KG1 (cell line): ENCODE measurements around the gene AMBRA1.

Experiments used
- DNase-seq: peaks from one replicate; lab custom pipeline; 2025; lab: John Stamatoyannopoulos, UW

Gene AMBRA1

DNA sequence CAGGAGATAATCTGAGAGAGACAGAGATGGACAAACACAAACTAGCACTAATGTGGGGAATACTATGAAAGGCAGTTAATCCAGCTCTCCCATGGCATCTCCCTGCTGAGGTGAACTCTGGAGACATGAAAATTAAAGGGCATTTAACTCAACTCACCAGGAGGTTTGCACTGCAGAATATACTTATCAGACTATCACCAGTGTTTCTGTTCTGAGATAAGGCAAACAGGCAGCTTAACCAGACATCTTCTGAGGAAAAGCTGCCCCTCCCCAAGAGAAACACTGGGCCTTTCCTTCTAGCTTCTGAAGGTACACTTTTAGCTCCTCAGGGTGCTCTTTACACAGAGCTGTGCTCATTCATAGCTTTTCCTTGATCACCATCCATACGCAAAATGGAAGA, 85.5 kb downstream of the AMBRA1 start:
- no peak for DNase-seq

DNA sequence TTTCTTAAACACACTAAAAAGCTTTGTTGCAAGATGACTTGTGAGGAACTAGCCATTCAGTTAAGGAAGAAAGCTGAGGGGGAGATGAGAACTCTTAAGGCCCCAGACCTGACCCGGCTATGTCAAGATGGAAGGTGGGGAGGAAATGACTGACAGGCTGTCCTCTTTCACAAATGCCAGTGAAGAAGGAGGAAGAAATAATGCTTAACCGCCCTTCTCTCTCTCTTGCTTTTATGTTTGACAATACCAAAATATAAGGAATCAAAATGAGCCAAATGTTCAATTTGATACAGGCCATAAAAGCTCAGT, 87.4 kb downstream of the AMBRA1 start:
- DNase-seq = no peak

DNA sequence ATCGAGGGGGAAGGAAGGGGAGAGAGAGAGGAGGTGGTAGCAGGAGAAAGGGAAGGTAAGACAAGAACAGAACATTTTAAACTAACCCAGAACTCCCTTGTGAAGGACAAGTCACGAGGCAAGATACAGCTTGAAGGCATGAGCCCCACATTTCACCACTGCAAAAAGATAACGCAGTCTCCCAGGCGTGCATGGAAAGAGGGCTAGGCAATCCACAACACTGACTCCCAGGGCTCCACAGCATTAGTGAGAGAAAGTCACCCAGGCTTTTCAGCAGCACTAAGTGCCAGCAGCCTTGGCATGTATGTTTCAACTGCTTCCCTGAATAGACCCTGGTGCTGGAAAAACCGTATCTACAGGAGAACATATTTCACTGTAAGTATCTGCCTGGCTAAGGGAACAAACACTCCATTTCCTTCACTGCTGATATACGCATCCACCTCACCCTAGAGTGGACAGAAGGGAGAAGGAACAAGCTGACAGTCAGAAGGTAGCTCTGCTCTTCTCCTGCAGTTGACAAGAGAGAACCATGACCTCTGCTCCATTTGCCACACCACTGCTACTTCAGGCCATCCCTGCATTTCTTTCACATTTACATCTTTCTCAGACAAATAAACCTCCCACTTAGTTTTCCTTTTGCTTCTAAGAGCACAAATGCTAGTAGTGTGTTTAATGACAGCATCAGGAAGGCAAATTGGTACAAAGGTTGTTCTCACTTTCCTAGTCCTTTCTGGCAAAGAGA, 87.9 kb downstream of the AMBRA1 start:
- no peak for DNase-seq

- no peak for DNase-seq
Observed at GRCh38 chr11:46504817-46505613, 88.8 kb downstream of the AMBRA1 start.

DNA sequence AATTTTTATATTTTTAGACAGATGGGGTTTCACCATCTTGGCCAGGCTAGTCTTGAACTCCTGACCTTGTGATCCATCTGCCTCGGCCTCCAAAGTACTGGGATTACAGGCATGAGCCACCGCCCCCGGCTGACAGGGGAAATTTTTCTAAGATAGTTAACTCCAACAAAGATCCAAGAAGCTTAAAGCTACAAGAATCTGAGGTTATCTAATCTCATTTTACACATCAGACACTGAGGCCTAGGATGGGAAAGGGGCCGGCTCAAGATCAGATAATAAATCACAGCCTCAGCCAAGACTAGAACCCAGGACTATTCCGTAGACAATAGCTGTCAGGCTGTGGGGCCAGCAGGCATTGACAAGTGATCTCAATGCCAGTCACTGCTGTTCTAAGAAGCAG, 94.0 kb downstream of the AMBRA1 start:
- DNase-seq = no peak

DNA sequence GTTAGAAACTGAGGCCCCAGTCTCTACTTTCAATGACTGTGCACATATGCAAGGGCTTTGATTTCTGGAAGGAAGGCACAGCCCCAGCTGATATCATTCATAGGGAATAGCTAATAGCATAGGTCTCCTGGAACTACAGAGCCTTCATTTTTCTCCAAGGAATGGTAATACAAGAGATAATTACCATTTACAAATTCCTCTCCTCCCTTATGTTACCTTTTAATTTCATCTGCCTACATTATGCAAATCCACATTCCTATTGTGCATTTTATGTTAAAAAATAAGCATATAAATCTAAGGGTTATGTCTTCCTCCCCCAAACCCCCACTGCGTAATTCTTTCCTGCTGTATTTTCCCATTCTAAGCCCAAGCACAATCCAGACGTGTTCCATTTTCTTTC, 94.9 kb downstream of the AMBRA1 start:
- no peak for DNase-seq

GRCh38 chr11:46498179-46498578, 95.6 kb downstream of the AMBRA1 start:
- DNase-seq = no peak

DNA sequence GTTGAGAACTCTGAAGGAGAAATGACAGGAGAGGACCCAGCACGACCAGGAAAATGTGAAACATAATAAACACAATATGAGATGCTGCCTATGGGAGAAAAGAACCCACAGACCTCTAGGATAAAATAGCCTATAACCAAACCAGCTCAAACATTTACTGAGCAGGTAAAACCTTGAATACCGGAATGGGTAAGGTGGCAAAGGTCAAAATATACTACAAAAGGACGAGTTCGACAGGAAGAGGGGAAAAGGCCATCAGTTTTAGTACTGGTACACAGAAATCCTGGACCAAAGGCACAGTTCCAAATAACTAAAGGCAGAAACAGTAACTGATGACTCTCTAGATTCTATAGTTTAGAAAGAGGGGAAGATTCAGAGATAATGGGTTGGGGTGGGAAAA, 96.3 kb downstream of the AMBRA1 start:
- no peak for DNase-seq

DNA sequence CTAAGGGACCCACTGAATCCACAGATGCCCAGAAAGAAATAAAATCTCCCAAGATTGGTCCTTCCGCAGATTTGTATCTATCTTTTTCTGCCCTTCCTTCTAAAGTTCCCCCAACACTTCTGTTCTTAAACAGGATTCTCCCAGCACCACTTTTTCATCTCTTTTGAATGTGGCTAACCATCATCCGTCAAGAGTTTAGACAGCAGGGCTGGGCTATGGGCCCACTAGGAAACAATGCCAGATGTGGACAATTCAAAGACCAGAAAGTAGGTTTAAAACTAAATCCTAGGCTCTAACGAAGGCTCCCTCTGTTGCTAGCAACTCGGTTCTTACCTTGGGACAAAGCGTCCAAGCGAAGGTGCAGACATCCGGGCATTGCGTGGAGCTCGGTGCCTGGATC, 100.0 kb downstream of the AMBRA1 start:
- DNase-seq = no peak

DNA sequence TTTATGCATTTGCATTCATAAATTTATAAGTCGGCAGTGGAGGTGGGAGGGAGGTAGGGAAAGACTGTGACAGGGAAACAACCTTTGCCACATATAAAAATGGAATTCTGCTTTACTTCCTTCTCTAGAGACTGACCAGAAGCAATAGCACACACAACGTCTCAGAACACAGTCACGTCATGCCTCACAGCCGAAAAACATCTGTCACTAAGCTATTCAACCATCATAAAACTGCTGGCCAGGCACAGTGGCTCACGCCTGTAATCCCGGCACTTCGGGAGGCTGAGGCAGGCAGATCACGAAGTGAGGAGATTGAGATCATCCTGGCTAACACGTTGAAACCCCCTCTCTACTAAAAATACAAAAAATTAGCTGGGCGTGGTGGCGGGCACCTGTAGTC, 101.3 kb downstream of the AMBRA1 start:
- DNase-seq = no peak

GRCh38 chr11:46491661-46492330, 102.0 kb downstream of the AMBRA1 start:
- no peak for DNase-seq

GRCh38 chr11:46490666-46491065, 103.2 kb downstream of the AMBRA1 start:
- no peak for DNase-seq

- DNase-seq = no peak
Observed at GRCh38 chr11:46489656-46490560, 103.9 kb downstream of the AMBRA1 start.

GRCh38 chr11:46485856-46486443, 107.9 kb downstream of the AMBRA1 start:
- DNase-seq = no peak

DNA sequence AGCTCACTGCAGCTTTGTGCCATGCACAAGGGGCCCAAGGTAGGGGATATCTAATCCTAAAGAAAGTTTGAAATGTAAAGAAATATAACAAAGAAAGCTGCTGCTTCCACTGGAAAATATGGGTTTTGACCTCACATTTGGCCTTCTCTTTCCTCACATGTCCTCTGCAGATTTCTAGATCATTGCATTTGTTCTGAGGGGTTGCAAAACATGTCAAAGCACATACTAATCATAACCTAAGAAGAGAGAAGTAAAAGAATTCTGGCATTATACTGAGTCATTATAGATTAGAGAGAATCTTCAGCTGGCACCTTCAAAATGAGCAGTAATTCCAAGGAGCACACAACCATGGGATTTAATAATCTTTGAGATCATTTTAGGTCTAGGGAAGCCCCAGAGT, 109.7 kb downstream of the AMBRA1 start:
- no peak for DNase-seq

- DNase-seq = no peak
Observed at GRCh38 chr11:46480909-46481308, 112.9 kb downstream of the AMBRA1 start.

- DNase-seq = no peak
Observed at GRCh38 chr11:46480166-46480726, 113.6 kb downstream of the AMBRA1 start.

DNA sequence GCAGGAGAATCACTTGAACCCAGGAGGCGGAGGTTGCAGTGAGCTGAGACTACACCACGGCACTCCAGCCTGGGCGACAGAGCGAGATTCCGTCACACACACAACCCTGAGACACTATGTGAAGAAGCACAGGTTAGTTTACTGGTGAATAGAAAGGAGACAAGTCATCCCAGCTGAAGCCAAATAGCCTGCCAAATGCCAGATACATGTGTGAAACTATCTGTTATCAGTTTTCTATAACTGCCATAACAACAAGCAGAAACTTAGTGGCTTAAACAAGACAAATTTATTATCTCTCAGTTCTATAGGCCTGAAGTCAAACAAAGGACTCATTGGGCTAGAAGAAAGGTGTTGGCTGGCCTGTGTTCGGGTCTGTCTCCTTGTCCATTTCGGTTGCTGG, 114.2 kb downstream of the AMBRA1 start:
- DNase-seq = no peak

DNA sequence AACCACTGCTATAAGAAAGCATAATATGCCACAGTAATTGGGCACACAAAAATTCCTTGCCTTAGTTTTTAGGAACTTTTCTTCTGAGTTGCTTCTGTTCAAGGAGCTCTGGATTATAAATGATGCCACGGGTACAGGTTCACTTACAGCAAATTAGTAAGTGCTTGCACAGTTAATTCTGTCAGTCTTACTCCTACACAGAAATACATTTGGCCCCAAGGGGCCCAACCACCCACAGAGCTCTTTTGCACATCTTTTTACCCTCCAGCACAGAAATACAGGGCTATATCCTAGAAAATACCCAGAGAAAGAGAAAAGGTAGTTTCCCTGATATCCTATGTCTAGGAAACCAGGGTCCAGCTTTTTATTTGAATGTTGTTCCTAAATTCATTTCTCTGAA, 115.6 kb downstream of the AMBRA1 start:
- no peak for DNase-seq

DNA sequence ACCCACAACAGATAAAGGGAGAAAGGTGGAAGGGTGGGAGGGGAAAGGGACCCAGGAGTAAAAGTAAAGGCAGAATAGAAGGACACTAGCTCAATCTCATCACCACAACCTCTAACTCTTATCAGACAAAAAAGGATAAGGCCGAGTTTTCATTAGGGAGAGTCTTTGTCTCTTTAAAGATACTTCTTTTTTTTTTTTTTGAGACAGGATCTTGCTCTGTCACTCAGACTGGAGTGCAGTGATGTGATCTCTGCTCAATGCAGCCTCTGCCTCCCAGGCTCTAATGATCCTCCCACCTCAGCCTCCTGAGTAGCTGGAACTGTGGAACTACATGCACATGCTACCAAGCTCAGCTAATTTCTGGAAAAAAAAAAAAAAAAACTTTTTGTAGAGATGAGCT, 116.7 kb downstream of the AMBRA1 start:
- DNase-seq = no peak

DNA sequence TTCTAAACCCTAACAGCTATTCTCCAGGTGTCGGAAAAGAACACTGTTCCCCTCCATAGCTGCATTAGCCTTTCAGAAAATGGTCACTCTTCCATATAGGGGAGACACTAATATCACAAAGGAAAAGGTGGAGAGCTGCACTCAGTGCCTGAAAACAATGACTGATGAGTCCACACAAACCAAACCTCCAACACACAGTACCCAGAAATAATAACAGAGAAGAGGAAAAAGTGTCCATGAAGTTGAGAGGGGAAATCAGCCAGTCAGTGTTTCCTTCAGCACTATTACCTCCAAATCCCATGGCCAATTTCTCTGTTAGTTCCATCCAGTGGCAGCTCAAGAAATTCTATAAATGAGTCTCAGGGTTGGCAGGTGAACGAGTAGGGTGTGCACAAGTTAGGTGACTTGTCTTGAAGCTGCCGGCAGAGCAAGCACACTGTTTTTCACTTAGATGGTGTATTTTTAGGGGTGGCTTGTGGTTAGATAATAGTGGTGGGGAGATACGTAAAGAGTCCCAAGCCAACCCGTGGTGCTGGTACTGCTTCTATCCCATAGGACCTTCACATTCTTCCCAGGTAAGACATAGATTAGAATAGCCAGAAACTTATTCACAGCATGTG, 117.8 kb downstream of the AMBRA1 start:
- no peak for DNase-seq
